Esophagus muscularis mucosa (tissue), 4 donors: Measurements from ENCODE around the gene NOS3. TPM values are rescaled to one million over a fixed set of nuclear protein-coding genes. Genes with fewer than 3 reads are reported as not detected.
A peak's percentile ranks its signal among the peaks of the same experiment; 100 is the strongest.

Source experiments
- DNase-seq: peaks from one replicate; pipeline ENCODE4 v3.0.0-alpha.2; 2017; ENCODE audit errors: extremely low spot score
- H3K27ac ChIP-seq, 4 donors: fragments of 200-600 bp; sonication (generic); replicated peaks in 1 of 4; 1 replicate in 3 of 4; 2 replicates in 1 of 4; pipeline ENCODE4 v1.5.1; 2016 to 2019; ENCODE audit warnings: mild to moderate bottlenecking in 1 of 4
- H3K27me3 ChIP-seq, 4 donors: fragments of 200-600 bp; sonication (generic); one replicate each; pipeline versions ENCODE4 v1.5.1 to v1.6.0; 2016 to 2019
- H3K36me3 ChIP-seq, 4 donors: fragments of 200-600 bp; sonication (generic); one replicate each; pipeline ENCODE4 v1.5.1; 2016 to 2019
- H3K4me1 ChIP-seq, 4 donors: fragments of 200-600 bp; sonication (generic); one replicate each; pipeline ENCODE4 v1.5.1; 2016 to 2019
- H3K4me3 ChIP-seq, 4 donors: fragments of 200-600 bp; sonication (generic); 1 replicate in 2 of 4; 2 replicates in 2 of 4; pipeline ENCODE4 v1.5.1; 2016 to 2019; ENCODE audit warnings: mild to moderate bottlenecking in 4 of 4, moderate library complexity in 1 of 4
- H3K9me3 ChIP-seq, 4 donors: fragments of 200-600 bp; sonication (generic); 1 replicate in 3 of 4; 2 replicates in 1 of 4; pipeline ENCODE4 v1.5.1; 2016 to 2019
- CTCF ChIP-seq, 3 experiments: fragments of 200-600 bp in 2 of 3; fragments of 450-650 bp in 1 of 3; sonication (generic) in 2 of 3; IDR thresholded peaks; one replicate each; pipeline ENCODE4 v1.5.1; 2017 to 2019; ENCODE audit warnings: antibody characterized with exemption in 3 of 3, mild to moderate bottlenecking in 2 of 3, moderate library complexity in 1 of 3
- EP300 ChIP-seq: sonication (generic); formaldehyde crosslinking; IDR thresholded peaks from one replicate; pipeline ENCODE4 v1.6.1; 2017; ENCODE audit warnings: antibody characterized with exemption
- POLR2A ChIP-seq: fragments of 450-650 bp; IDR thresholded peaks from one replicate; pipeline ENCODE4 v1.6.1; 2017; ENCODE audit warnings: antibody characterized with exemption, moderate library complexity, mild to moderate bottlenecking, low read depth
- POLR2AphosphoS5 ChIP-seq, 2 donors: sonication (generic); formaldehyde crosslinking; IDR thresholded peaks; one replicate each; pipeline ENCODE4 v1.6.1; 2017; ENCODE audit warnings: antibody characterized with exemption in 2 of 2
- WGBS: methylation state at CpG from one replicate; pipeline ENCODE4 v1.1.5; 2018; 5-methylcytosine and 5-hydroxymethylcytosine counted together
- intact Hi-C: fragments of 100-400 bp; cut with DNase I; formaldehyde crosslinking; loops from one replicate; pipeline ENCODE4 v1.15.1; 2023
- total RNA-seq, 4 donors: library from RNA; depleted of rRNA; stranded (reverse); fragments of >200 nt; gene quantifications; one replicate each; pipeline versions ENCODE4 v1.1.0 to v1.2.1, GENCODE V29; 2016

Gene NOS3
- total RNA-seq, 4 donors from 2014 or later, result 3.7 to 20.2 (median 16.2) TPM

GRCh38 chr7:151060113-151060415 lies 69.2 kb downstream of the NOS3 start:
- Histone ChIP-seq H3K27ac (peak overlapping the region; percentile 92 to 95 (median 93)), H3K36me3 (peaks cover 8 to 15% (median 13%) of the 10 kb centered on the region in 4 donors), H3K9me3 (no peaks in the 10 kb centered on the region), H3K4me3 (peak overlapping the region; percentile 72 to 94 (median 90)), H3K27me3 (no peaks in the 10 kb centered on the region), H3K4me1 (peaks cover 54 to 70% (median 68%) of the 10 kb centered on the region in 4 donors)
- no peak for DNase-seq
- intact Hi-C loops, result loop anchor here (5.0 kb wide), 2 partner anchors 33 to 52 kb away; partner anchors contain the start of gene ABCB8
- no peak for TF ChIP-seq EP300
- TF ChIP-seq POLR2A, result no peak
- TF ChIP-seq POLR2AphosphoS5 (IDR thresholded peaks at IDR 0.05), result no peak
- no peak for TF ChIP-seq CTCF (IDR thresholded peaks at IDR 0.05)
- 2% methylated on average over 16 of the region's 17 CpGs for WGBS

DNA sequence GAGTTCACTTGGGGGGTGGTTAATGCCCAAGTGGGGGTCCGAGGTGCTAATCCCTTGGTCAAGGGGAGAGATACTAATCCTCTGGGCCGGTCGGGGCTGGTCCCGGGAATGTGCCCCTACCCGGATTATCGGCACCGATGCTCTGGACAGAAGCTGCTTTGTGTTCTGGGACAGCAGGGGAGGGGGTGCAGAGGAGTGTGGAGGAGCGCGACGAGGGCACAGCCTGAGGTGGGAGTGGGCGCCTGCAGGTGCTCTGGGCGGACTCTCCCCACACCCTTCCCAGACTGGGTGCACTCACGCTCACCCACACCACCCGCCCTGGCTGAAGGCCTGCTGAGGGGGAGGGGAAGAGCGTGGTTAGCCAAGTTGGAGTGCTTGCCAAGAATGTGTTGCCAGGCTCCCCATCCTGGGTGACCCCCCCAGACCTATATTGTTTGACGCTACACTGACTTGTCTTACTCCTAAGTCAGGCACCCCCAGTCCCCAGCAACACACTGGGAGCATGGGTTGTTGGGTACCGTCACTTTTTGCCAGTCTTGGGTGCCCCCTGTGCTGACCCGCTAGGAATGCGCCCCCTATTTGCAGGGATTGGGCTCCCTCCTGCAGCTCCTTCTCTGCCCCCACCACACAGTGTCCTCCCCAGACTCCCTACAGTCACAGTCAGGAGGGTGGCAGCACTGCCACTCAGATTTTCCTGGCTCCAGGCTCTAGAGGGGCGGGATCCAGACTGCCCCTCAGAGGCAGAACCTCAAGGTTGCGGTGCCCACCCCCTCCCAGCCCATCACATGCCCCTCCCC lies 69.8 kb downstream of the NOS3 start:
- H3K9me3 ChIP-seq, result no peaks in the 10 kb centered on the region
- H3K27me3 ChIP-seq, result no peaks in the 10 kb centered on the region
- TF ChIP-seq POLR2AphosphoS5 (IDR thresholded peaks at IDR 0.05), result peak; percentile 34 to 38
- no peak for TF ChIP-seq CTCF (IDR thresholded peaks at IDR 0.05)
- no peak for DNase-seq
- intact Hi-C loops, result loop anchor here (5.0 kb wide), 2 partner anchors 33 to 52 kb away; partner anchors contain the start of gene ABCB8
- H3K27ac ChIP-seq, result peak overlapping the region; percentile 92 to 95 (median 93)
- 7% methylated on average over 18 of the region's 21 CpGs for whole genome bisulfite sequencing
- peaks cover 56 to 70% (median 68%) of the 10 kb centered on the region in 4 donors for H3K4me1 ChIP-seq
- H3K4me3 ChIP-seq, result peak overlapping the region; percentile 72 to 94 (median 90)
- H3K36me3 ChIP-seq, result peaks cover 13 to 21% (median 18%) of the 10 kb centered on the region in 4 donors

DNA sequence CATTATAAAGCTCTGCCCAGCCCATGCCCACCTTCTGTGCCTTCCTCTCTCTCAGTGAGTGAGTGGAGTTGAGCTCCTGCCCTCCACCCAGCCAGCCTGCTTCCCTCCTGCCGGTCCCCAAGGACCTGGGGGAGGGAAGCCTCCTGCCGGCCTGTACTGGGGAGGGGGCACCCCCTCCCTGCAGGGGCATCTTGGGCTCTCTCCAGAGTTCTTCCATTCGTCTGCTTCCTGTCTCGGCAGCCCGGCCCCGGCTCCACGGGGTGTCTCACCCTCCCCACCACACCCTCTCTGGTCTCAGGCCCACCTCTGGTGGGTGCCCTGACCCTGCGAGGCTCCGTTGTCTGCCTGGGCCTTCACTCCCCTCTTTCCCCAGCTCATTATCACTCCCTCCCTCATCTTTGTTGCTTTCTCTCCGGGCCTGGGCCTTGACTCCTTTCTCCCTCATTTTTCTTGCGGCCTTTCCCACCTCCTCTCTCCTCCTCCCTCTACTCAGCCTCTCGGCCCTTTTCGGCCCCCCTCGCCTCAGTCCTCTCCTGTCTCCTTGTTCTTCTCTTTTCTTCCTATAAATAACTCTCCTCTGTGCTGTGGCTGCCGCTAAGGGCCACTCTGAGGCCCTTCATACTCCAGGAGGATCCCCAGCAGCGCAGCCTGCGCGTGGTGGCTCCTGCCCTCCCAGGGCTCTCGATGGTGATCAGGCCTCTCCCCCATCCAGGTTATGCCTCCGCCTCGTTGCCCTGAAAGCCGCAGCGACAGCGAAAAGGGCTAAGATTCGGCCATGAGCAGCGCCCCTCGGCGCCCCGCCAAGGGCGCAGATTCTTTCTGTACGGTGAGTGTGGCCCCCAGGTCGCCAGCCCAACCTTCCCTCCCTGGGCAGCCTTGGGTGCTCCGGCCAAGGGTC lies 70.6 kb downstream of the NOS3 start:
- Histone ChIP-seq H3K4me3 (peak overlapping the region; percentile 72 to 94 (median 90)), H3K4me1 (peaks cover 56 to 68% (median 67%) of the 10 kb centered on the region in 4 donors), H3K27me3 (no peaks in the 10 kb centered on the region), H3K36me3 (peaks cover 21 to 29% (median 27%) of the 10 kb centered on the region in 4 donors), H3K27ac (peak overlapping the region; percentile 92 to 95 (median 93)), H3K9me3 (no peaks in the 10 kb centered on the region)
- DNase-seq, result no peak
- intact Hi-C loops, result loop anchor here (5.0 kb wide), 2 partner anchors 34 to 51 kb away; partner anchors contain the start of gene ABCB8
- TF ChIP-seq POLR2AphosphoS5 (IDR thresholded peaks at IDR 0.05) (no peak), EP300 (no peak), POLR2A (no peak), CTCF (IDR thresholded peaks at IDR 0.05) (no peak)
- WGBS, result 54% methylated on average over 33 of the region's 33 CpGs

GRCh38 chr7:151062111-151062398 lies 71.2 kb downstream of the NOS3 start:
- H3K4me3 ChIP-seq, result peak overlapping the region in 2 of 4 donors; percentile 43 to 52
- DNase-seq, result no peak
- H3K9me3 ChIP-seq, result no peaks in the 10 kb centered on the region
- no peaks in the 10 kb centered on the region for H3K27me3 ChIP-seq
- peak overlapping the region; percentile 92 to 95 (median 93) for H3K27ac ChIP-seq
- intact Hi-C loops, result loop anchor here (5.0 kb wide), 2 partner anchors 35 to 50 kb away; partner anchors contain the start of gene ABCB8
- peaks cover 27 to 35% (median 33%) of the 10 kb centered on the region in 4 donors for H3K36me3 ChIP-seq
- H3K4me1 ChIP-seq, result peaks cover 50 to 62% (median 61%) of the 10 kb centered on the region in 4 donors
- TF ChIP-seq CTCF (IDR thresholded peaks at IDR 0.05) (no peak), POLR2A (no peak), POLR2AphosphoS5 (IDR thresholded peaks at IDR 0.05) (no peak), EP300 (no peak)
- WGBS, result 73% methylated on average over 7 of the region's 11 CpGs
